Ectodermal cell (in vitro differentiated cells): ENCODE measurements around the gene MAVS.
"Not testable (repeated sequence)": the region's sequence is repeated elsewhere in the genome, so short reads cannot be mapped to it uniquely, and the experiment has no call there.

ENCODE experiments used
- H3K27ac ChIP-seq: 2 replicates; pipeline ENCODE4 v1.7.0; 2013; ENCODE audit warnings: mild to moderate bottlenecking, low read depth, low read length; ENCODE audit not compliant: insufficient read depth, poor library complexity, severe bottlenecking
- H3K27me3 ChIP-seq: 2 replicates; pipeline ENCODE4 v1.7.0; 2013; ENCODE audit warnings: mild to moderate bottlenecking, low read length; ENCODE audit not compliant: insufficient read depth, control insufficient read depth, poor library complexity, severe bottlenecking
- H3K36me3 ChIP-seq: one replicate; pipeline ENCODE4 v1.7.0; 2013; ENCODE audit warnings: low read length; ENCODE audit not compliant: control insufficient read depth, insufficient read depth
- H3K4me1 ChIP-seq: one replicate; pipeline ENCODE4 v1.7.0; 2013; ENCODE audit warnings: low read length; ENCODE audit not compliant: control insufficient read depth, insufficient read depth
- H3K4me3 ChIP-seq: 2 replicates; pipeline ENCODE4 v1.7.0; 2013; ENCODE audit warnings: low read depth, low read length, control low read depth; ENCODE audit not compliant: insufficient read depth
- H3K9me3 ChIP-seq: 2 replicates; pipeline ENCODE4 v1.7.0; 2013; ENCODE audit warnings: mild to moderate bottlenecking, low read length, moderate library complexity; ENCODE audit not compliant: control insufficient read depth
- WGBS, 2 experiments: methylation state at CpG; one replicate each; pipeline ENCODE4 v1.1.7; 2013; ENCODE audit warnings: missing lambda C conversion rate in 2 of 2; 5-methylcytosine and 5-hydroxymethylcytosine counted together

MAVS gene

GRCh38 chr20:3896302-3896701 is 49.7 kb downstream of the MAVS start:
- WGBS, 2 experiments: 80 to 84% methylated on average over 4 of the region's 4 CpGs
- H3K36me3 ChIP-seq: no peaks in the 10 kb centered on the region

DNA sequence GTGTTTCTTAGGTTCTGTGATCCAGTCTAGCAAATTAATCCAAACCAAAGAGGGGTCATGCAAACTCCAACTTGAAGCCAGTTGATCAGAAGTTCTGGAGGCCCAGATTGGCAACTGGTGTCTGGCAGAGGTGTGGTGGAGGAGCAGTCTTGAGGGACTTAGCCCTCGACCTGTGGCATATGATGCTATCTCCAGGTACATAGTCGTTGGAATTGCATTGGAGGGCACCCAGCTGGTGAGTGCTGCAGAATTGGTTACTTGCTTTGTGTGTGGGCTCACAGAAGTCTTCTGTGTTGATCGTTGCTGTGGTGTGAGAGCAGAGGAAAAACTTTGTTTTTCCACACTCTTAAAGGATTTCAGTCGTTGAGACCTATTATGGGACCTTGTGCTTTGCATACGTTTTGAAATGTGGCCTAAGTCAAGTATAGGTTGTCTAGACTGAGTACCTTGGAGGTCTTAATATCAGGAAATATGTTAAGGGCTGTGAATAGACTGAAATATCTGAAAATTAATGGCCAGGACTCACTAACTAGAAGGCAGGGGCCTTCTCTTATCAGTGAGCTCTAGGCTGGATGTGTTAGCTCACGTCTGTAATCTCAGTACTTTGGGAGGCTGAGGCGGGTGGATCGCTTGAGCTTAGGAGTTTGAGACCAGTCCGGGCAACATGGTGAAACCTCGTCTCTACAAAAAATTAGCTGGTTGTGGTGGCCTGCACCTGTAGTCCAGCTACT is 50.4 kb downstream of the MAVS start:
- WGBS, 2 experiments: 94 to 96% methylated on average over 10 of the region's 10 CpGs

More at GRCh38 chr20:3896302-3896701, 49.7 kb downstream of the MAVS start:
- Histone ChIP-seq H3K27me3 (no peaks in the 10 kb centered on the region), H3K4me1 (peaks cover 2% of the 10 kb centered on the region), H3K4me3 (no peak overlapping the region), H3K27ac (no peak overlapping the region), H3K9me3 (no peaks in the 10 kb centered on the region)

DNA sequence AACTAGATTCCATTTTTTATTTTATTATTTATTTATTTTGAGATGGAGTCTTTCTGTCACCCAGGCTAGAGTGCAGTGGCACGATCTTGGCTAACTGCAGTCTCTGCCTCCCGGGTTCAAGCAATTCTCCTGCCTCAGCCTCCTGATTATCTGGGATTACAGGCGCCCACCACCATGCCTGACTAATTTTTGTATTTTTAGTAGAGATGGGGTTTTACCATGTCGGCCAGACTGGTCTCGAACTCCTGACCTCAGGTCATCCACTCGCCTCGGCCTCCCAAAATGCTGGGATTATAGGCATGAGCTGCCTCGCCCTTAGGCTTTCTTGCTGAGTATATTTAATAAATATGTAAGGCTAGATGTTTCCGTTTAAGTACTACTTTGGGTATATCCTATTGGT is 51.5 kb downstream of the MAVS start:
- not testable (repeated sequence) for H3K27me3 ChIP-seq, H3K9me3 ChIP-seq, H3K36me3 ChIP-seq, H3K27ac ChIP-seq, H3K4me3 ChIP-seq, H3K4me1 ChIP-seq
- 93 to 94% methylated on average over 8 of the region's 9 CpGs for WGBS, 2 experiments

More for the DNA sequence above, 50.4 kb downstream of the MAVS start:
- Histone ChIP-seq H3K4me3 (no peak overlapping the region), H3K27ac (no peak overlapping the region), H3K36me3 (no peaks in the 10 kb centered on the region), H3K9me3 (no peaks in the 10 kb centered on the region), H3K27me3 (no peaks in the 10 kb centered on the region), H3K4me1 (no peaks in the 10 kb centered on the region)

DNA sequence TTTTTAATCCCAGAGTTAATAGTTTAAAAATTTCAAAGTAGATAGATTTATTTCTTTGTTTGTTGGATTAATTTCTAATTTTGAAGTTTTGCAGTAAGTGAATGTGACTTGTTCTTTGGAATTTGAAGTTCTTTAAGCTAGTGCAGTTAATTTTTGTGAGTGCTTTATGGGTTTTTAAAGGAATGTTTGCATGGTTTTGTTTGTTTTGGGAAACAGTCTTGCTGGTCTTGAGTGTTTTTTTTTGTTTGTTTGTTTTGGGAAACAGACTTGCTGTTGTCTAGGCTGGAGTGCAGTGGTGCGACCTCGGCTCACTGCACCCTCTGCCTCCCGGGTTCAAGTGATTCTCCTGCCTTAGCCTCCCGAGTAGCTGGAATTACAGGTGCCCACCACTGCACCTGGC is 52.0 kb downstream of the MAVS start:
- Histone ChIP-seq H3K27me3 (no peaks in the 10 kb centered on the region), H3K4me1 (no peaks in the 10 kb centered on the region), H3K27ac (no peak overlapping the region), H3K36me3 (no peaks in the 10 kb centered on the region), H3K4me3 (no peak overlapping the region), H3K9me3 (no peaks in the 10 kb centered on the region)
- WGBS, 2 experiments: 93 to 98% methylated on average over 4 of the region's 4 CpGs

GRCh38 chr20:3900187-3900604 is 53.6 kb downstream of the MAVS start:
- Histone ChIP-seq H3K4me3 (no peak overlapping the region), H3K9me3 (no peaks in the 10 kb centered on the region), H3K27me3 (no peaks in the 10 kb centered on the region), H3K36me3 (no peaks in the 10 kb centered on the region), H3K27ac (no peak overlapping the region), H3K4me1 (no peaks in the 10 kb centered on the region)
- 90 to 92% methylated on average over 3 of the region's 3 CpGs for WGBS, 2 experiments

- Histone ChIP-seq H3K27ac (no peak overlapping the region), H3K27me3 (no peaks in the 10 kb centered on the region), H3K9me3 (no peaks in the 10 kb centered on the region), H3K4me3 (no peak overlapping the region), H3K36me3 (no peaks in the 10 kb centered on the region), H3K4me1 (no peaks in the 10 kb centered on the region)
- WGBS, 2 experiments: 93 to 100% methylated on average over 2 of the region's 3 CpGs
These were observed 54.5 kb downstream of the MAVS start for GRCh38 chr20:3901028-3901705.

DNA sequence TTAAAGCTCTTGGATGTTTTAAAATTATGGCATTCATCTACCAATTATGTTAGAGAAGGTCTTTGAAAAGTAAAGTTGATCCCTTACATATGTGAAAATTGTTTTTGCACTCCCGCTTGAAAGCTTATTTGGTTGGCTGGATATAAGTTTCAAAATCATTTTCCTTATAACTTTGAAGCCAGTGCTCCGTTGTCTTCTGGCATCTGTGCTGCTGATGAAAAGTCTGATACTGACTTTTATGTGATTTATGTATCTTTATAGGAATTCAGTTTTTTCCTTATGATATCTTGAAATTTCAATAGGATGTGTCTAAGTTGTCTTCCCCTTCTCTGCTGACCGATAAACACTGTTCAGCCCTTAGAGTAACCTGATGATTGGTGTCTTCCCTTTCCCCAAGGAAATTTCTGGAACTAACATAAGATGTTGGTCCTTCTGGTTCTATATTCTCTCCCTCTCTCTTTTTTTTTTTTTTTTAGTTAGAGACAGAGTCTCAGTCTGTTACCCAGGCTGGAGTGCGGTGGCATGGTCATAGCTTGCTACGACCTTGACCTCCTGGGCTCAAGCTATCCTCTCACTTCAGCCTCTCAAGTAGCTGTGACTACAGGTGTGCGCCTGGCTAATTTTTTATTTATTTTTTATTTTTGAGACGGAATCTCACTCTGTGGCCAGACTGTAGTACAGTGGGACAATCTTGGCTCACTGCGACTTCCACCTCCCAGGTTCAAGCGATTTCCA is 55.2 kb downstream of the MAVS start:
- 95 to 96% methylated on average over 8 to 9 of the region's 9 CpGs for WGBS, 2 experiments
- Histone ChIP-seq H3K9me3 (no peaks in the 10 kb centered on the region), H3K27ac (no peak overlapping the region), H3K4me1 (no peaks in the 10 kb centered on the region), H3K36me3 (no peaks in the 10 kb centered on the region), H3K4me3 (no peak overlapping the region), H3K27me3 (no peaks in the 10 kb centered on the region)

GRCh38 chr20:3902446-3902845 is 55.8 kb downstream of the MAVS start:
- Histone ChIP-seq H3K36me3 (no peaks in the 10 kb centered on the region), H3K4me1 (no peaks in the 10 kb centered on the region), H3K27me3 (no peaks in the 10 kb centered on the region), H3K27ac (no peak overlapping the region), H3K9me3 (no peaks in the 10 kb centered on the region), H3K4me3 (no peak overlapping the region)
- 86 to 96% methylated on average over 5 of the region's 5 CpGs for WGBS, 2 experiments

DNA sequence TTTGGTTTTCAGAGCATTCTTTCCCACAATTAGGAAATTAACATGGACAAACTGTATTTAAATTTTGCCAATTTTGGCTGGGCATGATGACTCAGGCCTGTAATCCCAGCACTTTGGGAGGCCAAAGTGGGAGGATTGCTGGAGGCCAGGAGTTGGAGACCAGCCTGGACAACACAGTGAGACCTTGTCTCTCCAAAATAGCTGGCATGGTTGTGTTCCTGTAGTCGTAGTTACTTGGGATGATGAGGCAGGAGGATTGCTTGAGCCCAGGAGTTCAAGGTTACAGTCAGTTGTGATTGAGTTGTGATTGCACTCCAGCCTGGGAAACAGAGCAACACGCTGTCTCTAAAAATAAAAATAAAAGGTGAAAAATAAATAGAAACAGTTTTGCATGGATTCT is 57.6 kb downstream of the MAVS start:
- 95 to 96% methylated on average over 2 of the region's 2 CpGs for WGBS, 2 experiments
- H3K9me3 ChIP-seq: no peaks in the 10 kb centered on the region
- no peak overlapping the region for H3K4me3 ChIP-seq
- H3K27ac ChIP-seq: no peak overlapping the region
- H3K27me3 ChIP-seq: no peaks in the 10 kb centered on the region
- no peaks in the 10 kb centered on the region for H3K4me1 ChIP-seq
- H3K36me3 ChIP-seq: peaks cover 16% of the 10 kb centered on the region

DNA sequence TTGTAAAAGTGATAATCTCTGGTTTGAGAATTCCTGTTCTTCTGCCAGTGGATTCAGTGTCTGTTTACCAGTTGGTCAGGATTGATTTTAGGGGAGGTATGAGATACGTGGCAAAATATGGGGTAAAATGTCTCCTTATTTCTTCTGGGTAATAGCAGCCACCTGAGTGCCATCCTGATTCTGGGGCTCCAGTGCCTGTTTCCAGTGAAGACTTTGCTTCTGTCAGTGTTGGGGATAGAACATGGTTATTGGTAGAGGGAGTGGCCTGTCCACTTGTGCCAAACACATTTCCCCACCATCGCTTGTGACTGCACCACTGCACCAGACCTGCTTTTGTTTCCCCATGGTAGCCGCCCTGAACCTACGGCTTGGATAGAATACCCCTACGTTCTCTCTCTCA is 58.2 kb downstream of the MAVS start:
- H3K27me3 ChIP-seq: no peaks in the 10 kb centered on the region
- H3K4me1 ChIP-seq: no peaks in the 10 kb centered on the region
- no peak overlapping the region for H3K4me3 ChIP-seq
- H3K9me3 ChIP-seq: no peaks in the 10 kb centered on the region
- WGBS, 2 experiments: 92 to 94% methylated on average over 5 of the region's 5 CpGs
- no peak overlapping the region for H3K27ac ChIP-seq
- peaks cover 19% of the 10 kb centered on the region for H3K36me3 ChIP-seq
